Stimulated activated CD4-positive, alpha-beta T cell treated with anti-CD3 and anti-CD28 coated beads, Interleukin-2, amount 100 ng/mL, for 4 hours (primary cell): Measurements from ENCODE around the gene ZMYND15.
"Not testable (repeated sequence)": the region's sequence is repeated elsewhere in the genome, so short reads cannot be mapped to it uniquely, and the experiment has no call there.

ENCODE experiments used
- DNase-seq: peaks from one replicate; pipeline ENCODE4 v3.0.0-alpha.2; 2020; ENCODE audit warnings: low read depth

ZMYND15 gene, protein sequence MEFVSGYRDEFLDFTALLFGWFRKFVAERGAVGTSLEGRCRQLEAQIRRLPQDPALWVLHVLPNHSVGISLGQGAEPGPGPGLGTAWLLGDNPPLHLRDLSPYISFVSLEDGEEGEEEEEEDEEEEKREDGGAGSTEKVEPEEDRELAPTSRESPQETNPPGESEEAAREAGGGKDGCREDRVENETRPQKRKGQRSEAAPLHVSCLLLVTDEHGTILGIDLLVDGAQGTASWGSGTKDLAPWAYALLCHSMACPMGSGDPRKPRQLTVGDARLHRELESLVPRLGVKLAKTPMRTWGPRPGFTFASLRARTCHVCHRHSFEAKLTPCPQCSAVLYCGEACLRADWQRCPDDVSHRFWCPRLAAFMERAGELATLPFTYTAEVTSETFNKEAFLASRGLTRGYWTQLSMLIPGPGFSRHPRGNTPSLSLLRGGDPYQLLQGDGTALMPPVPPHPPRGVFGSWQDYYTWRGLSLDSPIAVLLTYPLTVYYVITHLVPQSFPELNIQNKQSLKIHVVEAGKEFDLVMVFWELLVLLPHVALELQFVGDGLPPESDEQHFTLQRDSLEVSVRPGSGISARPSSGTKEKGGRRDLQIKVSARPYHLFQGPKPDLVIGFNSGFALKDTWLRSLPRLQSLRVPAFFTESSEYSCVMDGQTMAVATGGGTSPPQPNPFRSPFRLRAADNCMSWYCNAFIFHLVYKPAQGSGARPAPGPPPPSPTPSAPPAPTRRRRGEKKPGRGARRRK

DNA sequence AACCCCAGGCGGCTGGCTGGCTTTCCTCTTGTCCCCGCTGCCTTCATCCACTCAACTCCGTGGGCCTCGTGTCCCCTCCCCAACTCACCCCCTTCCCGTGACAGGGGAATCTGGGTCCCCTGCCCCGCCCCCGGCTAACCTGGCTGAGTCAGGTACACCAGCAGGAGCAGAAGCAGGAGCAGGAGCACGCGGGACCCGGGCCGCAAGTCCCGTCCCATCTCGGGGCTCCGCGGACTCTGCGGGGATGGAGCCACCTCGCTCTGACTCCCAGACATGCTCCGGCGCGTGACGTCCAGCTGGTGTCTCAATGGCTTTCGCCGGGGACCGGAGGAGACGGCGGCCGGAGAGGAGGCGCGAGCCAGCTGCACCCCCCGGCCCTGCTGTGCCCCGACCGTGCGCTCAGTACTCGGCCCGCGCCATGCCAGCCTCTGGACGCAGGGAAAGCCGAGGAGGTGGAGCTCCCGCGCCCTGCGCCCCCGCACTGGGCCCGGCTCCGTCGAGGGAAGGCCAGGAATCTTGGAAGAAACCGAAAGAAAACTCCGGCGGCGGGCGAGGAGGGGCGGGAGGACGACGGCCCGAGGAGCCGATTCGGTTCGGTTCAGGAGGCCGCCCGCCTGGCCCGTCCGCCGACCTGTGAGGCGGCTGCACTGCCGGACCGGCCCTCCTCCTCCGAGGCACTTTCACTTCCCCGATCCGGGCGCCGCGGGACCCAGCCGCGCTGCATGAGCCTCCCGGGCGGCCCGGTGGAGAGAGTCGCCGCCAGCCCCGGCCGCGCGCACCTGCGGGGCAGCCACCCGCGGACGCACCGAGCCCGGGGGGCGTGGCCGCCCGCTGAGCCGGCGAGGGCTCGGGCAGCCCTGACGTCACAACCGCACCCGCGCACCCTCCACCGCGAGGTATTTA is at the start of gene ZMYND15, which contains the start of gene CXCL16:
Gene ZMYND15 (plus strand): TSS at position 712 of the 903 bp plus-strand sequence. CDS start 716 bp downstream, outside the sequence.
Gene CXCL16 (minus strand): TSS at position 807 of the 903 bp plus-strand sequence. CDS start 589 bp downstream, at position 218.
- peak; percentile 44 for DNase-seq

DNA sequence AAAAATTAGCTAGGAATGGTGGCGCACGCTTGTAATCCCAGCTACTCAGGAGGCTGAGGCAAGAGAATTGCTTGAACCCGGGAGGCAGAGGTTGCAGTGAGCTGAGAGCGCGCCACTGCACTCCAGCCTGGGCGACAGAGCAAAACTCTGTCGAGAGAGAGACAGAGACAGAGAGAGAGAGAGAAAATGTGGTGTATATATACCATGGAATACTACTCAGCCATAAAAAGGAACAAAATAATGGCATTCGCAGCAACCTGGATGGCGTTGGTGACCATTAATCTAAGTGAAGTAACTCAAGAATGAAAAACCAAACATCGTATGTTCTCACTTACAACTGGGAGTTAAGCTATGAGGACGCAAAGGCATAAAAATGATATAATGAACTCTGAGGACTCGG is 49.8 kb upstream of the ZMYND15 start:
- not testable (repeated sequence) for DNase-seq

DNA sequence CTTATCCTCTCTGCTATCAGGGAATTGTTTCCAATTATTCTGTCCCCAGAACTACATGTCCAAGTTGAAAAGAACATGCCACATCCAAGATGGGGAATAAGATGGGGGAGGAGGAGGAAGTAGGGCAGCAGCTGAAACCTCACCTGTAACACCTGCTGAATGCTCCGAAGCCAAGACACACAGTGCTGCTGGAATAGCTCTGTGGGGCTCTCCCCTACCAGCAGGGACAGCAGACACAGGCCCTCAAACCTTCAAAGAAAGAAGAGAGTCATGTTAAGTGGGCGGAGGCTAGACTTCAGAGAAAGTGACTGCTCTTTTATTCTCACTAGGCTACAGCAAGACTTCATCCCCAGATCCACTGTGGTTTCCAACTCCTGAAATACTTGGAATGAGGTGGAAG is 48.9 kb upstream of the ZMYND15 start:
- no peak for DNase-seq

DNA sequence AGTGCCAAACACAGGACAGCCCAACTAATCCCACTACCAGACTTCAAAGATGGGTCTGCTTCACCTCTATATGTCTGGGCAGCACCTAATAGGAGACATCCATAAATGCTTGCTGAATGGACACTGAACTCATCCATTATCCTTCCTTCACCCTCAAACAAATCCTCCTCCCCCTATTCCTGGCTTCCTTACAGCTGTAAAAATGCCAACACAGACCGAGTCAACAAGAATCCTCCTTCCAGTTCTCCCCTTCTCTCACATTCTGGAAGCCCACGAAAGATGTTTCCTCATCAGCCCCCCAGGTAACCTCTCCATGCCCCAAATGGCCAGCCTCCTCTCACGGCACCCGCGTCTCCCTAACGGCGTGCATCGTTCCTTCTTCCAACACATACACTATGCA is 47.9 kb upstream of the ZMYND15 start:
- DNase-seq = no peak

DNA sequence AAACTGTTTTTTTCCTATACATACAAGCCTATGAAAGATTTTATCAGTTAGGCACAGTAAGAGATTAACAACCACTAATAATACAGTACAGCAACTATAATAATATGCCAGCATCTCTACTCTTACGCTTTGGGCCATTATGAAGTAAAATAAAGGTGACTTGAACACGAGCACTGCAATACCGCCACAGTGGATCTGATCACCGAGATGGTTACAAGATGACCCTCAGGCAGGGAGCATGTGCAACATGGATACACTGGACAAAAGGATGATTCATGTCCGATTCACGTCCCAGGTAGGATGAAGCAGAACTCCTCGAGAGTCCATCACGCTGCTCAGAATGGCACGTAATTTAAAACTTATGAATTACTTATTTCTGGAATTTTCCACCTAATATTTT is 46.2 kb upstream of the ZMYND15 start:
- no peak for DNase-seq

DNA sequence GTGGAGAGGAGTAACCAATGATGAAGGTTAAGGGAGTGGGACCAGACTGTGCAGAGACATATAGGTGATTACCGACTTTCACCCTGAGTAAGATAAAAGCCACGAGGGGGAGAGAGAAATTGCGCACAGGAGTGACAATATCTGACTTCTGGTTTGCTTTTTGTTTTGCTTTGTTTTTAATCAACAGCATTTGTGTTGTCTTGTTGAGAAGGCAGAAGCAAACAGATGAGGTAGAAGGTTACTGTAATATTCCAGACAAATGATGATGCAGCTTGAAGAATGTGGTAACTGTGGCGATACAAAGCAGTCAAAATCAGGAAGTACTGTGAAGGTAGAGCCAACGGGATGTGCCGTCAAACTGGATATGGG is 43.2 kb upstream of the ZMYND15 start:
- no peak for DNase-seq

DNA sequence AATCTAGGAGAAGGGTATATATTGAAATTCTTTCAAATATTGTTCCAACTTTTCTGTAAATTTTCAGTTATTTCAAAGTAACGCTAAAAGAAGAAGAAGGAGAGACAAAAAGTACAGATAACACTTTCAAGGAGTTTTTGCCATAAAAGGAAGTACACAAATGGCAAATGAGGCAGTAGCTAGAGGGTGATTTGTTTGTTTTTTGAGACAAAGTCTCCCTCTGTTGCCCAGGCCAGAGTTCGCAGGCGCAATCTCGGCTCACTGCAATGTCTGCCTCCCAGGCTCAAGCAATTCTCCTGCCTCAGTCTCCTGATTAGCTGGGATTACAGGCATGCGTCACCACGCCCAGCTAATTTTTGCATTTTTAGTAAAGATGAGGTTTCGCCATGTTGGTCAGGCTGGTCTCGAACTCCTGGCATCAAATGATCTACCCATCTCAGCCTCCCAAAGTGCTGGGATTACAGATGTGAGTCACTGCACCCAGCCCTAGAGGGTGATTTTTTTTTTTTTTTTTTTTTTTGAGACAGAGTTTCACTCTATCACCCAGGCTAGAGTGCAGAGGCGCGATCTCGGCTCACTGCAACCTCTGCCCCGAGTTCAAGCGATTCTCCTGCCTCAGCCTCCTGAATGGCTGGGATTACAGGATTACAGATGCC is 40.1 kb upstream of the ZMYND15 start:
- DNase-seq = not testable (repeated sequence)

DNA sequence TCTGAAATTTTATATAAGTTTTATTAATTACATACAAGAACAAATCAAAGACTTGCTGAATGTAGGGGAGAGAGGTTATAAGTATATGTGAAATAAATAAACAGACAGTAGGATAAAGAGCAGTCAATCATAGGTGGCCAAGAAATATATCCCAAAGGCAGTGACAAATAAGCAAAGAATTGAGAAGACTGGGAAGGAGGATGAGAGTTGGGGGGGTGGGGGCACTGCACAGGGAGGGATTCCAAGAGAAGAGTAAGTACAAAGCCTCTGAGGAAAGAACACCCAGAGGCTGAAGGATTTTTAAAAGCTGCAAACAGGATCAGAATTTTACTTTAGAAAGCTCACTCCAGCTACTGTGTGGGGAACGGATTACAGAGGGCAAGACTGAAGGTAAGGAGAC is 38.5 kb upstream of the ZMYND15 start:
- DNase-seq = no peak

DNA sequence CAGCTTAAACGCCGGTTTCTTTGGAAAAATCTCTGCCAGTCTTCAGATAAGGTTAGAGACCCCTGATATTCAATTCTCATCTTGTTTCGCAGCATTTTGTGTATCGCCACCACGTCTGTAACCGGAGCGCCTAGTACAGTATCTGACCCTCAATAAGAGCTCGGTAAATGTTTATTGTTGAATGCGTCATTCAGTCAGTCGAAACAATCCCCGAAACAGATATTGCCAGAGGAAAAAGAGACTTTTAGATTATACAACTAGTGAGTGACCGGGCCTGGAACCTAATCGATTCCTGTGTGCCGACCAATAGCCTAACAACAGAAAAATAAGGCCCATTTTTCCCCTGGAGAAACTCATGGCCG is 36.3 kb upstream of the ZMYND15 start:
- DNase-seq = no peak

DNA sequence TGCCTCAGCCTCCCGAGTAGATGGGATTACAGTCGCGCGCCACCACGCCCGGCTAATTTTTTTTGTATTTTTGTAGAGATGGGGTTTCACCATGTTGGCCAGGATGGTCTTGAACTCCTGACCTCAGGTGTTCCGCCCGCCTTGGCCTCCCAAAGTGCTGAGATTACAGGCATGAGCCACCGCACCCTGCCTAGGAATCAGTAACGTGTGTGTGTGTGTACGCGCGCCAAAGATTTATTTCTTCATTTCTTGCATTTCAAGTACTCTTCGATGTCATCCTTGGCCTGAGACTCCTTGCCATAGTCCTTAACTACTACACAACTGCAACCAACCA is 35.1 kb upstream of the ZMYND15 start:
- not testable (repeated sequence) for DNase-seq

DNA sequence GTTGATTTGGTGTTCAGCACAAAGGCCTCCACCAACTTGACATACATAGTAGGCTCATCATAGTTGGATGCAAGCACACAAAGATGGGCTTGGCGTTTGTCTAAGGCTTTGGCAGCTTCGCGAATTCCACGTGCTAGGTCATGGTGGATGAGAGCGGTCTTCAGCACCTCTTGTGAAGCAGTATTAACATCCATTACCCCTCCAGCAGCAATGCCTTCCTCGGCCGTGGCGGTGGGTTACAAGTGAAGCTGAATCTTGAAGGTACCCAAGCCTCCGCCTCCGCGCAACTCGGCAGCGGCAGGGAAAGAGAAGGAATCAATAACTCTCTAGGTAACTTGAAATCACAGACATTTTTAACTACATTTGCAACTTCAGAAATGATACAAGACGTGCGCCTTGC is 34.6 kb upstream of the ZMYND15 start:
- no peak for DNase-seq

DNA sequence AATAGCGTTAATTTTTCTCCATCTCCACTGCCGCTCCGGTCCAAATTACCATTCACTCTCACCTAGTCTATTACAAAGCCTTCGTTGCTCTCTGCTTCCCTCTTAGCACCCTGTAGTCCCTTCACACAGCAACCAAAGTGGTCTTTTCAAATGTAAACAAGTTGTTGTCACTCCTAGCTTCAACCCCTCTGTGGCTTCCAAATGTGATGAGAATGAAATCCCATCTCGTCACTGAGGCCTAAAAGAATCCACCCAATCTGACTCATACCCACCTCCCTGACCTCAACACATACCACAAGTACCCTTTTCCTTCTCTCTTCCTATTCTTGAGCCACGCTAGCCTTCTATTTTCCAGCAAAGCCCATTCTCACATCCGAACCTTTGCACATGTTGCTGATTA is 33.5 kb upstream of the ZMYND15 start:
- no peak for DNase-seq

DNA sequence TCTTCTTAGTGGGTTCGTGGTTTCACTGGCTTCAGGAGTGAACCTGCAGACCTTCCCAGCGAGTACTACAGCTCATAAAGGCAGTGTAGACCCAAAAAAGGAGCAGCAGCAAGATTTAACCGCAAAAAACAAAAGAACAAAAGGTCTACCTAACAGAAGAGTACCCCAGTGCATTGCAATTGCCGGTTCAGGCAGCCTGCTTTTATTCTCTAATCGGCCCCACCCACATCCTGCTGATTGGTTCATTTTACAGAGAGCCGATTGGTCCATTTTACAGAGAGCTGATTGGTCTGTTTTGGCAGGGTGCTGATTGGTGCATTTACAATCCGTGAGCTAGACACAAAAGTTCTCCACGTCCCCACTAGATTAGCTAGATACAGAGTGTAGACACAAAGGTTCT is 31.2 kb upstream of the ZMYND15 start:
- DNase-seq = no peak

DNA sequence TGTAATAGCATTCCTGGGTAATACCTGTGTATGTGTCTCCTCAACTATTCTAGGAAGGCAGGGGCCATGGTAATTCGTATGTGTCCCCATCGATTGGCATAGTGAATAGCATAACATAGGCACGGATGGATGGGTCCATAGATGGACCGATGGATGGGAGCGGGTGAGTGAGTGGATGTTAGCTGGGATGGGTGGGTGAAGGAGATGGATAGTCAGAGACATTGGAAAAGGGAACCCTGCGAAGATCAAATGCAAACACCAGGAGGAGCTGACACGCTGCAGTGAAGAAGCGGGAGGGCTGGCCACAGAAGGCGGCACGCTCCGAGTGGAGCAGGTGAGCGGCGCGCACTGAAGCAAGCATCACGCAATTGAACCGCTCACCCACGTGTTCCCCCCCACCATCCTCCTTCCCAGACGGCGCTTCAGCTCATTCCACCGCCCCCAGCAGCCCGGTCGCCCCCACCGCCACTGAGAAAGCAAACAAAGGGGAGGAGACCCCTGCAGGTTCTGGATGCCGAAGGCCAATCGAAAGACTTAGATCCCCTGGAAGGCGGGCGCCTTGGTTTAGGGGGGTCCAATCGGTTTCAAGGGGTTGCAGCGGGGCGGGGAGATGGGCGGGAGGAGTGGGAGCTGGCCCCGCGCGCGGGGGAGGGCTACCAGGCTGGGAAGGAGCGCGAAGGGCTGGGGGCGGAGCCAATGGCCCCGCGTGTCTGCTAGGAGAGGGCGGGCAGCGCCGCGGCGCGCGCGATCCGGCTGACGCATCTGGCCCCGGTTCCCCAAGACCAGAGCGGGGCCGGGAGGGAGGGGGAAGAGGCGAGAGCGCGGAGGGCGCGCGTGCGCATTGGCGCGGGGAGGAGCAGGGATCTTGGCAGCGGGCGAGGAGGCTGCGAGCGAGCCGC is 29.6 kb upstream of the ZMYND15 start, which contains the start of gene ARRB2:
Gene ARRB2 (plus strand): TSS at position 839 of the 899 bp plus-strand sequence. CDS start 90 bp downstream, outside the sequence.
- DNase-seq = peak; percentile 99

DNA sequence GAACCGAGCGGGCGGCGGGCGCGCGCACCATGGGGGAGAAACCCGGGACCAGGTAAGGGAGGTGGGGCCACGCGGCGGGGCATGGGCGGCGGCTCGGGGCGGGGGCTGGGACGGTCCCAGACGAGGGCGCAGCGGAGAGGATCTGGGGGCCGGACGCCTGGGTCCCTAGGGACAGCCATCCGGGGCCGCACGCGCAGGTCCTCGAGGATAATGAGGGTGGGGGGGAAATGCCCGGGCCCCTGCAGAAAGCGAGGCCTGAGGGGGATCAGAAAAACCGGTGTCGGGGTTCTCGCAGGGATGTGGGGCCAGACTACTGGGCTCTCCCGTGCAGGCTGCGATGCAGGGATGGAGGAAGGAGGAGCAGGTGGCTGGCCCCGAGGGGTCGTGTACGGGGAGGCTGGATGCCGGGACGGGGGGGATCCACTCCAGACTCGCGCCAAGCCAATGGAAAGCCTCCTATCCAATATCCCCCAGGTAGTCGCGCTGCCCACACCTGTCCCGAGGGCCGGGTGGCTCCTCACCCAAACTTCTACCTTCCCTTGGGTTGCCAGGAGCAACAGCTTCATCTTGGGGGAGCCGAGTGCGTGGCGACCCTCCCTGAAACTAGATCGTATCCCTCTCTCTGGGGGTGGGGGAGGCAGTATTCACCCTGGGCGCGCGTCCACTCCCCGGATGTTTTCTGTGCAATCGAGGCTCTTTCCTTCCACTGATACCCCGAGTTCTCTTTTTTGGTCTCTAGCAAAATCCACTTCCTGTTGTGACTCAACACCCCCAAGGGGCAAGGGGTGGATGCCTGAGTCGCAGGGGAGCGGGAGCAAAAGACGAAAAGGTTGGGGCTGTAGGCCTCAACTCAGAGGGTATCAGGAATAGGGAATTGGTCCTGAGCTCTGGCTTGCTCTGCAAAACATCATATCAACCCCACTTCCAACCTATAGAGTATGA is 28.7 kb upstream of the ZMYND15 start:
- peak; percentile 27 for DNase-seq

DNA sequence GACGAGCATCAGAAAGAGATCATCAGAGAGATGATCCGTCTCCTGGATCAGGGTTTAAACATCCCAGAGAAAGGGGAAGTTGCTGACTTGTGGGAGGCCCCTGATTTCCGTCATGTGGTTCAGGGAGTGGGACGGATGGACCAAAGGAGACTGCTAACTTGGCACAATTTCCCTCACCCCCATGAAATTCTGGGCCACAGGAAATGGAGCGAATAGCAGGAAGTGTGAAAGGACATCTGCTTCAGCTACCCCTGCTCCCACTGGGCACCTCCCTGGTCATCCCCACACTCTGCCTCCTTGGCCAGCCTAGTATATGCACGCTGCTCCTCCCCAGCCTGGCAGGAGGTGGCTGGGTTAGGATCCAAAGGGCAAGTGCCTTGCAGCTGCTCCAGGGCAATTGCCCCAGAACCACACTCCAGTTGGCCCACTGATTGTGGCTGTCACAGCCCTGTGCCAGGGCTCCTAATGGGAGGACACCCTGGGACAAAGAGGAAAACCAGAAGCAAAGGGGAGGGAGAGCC is 27.9 kb upstream of the ZMYND15 start:
- DNase-seq = no peak

DNA sequence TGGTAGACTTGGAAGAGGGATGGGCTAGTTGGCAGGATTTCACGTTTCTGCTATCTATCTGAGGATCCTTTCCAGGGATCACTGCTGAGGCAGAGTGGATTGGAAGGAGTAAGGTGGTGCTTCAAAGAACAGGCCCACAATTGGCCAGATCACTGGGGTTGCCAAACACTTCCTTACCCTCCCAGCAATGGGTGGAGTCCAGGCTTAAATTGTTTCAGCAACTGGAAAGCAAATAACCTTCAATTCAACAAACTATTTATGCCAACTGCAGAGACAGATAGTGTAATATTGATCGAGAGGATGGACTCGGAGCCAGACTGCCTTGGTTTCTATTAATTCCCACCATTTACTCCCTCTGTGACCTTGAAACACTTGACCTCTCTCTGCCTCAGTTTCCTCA is 27.1 kb upstream of the ZMYND15 start:
- no peak for DNase-seq

DNA sequence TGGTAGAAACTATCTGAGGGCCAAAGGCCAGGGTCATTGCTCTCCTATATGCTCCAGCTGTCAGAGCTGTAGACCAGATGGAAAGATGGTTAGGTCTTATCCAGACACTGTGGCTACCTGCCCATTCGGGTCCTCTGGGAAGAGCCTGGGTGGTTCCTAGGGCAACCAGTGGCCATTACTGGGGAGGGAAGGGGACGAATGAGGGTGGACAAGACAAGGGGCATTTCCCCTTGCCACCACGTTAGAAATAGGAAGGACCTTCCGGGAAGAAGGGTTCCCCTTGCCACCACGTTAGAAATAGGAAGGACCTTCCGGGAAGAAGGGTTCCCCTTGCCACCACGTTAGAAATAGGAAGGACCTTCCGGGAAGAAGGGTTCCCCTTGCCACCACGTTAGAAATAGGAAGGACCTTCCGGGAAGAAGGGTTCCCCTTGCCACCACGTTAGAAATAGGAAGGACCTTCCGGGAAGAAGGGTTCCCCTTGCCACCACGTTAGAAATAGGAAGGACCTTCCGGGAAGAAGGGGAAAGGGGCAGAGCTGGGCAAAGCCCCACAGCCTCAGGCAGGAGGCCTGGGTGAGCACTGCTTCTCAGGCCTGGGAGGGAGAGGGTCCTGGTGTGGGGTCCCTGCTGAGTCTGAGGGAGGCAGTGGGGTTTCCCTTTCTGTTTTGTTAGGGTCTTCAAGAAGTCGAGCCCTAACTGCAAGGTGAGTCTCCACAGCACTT is 25.1 kb upstream of the ZMYND15 start:
- DNase-seq = not testable (repeated sequence)
